HG02798 (cell line): ENCODE results near the gene RNASE12.
"Not testable (repeated sequence)": the region's sequence is repeated elsewhere in the genome, so short reads cannot be mapped to it uniquely, and the experiment has no call there.

Experiments used
- ATAC-seq: cut with Tn5 transposase; IDR thresholded peaks from one replicate; pipeline ENCODE4 v1.9.1; 2021; ENCODE audit warnings: mild to moderate bottlenecking; ENCODE audit not compliant: unreplicated experiment, poor library complexity

RNASE12 gene, protein sequence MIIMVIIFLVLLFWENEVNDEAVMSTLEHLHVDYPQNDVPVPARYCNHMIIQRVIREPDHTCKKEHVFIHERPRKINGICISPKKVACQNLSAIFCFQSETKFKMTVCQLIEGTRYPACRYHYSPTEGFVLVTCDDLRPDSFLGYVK

DNA sequence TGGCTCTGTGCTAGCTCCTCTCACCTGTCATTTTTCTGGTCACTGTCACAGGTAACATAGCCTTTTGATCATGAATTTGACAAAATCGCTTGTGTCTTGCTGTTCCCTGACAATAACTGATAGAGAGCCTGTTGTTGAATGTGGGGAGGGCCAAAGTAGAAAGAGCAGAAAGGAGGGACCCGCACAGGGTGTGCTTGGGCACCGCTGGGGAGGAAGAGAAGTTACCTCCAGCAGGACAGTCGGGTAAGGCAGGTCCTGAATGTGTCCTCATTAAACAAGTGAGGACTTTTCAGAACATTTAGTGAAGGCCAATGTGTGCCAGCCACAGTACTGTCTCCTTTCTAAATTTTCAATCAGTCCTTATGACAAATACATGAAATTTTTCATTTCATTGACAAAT lies at the start of gene RNASE12:
RNASE12 (minus strand) TSS at position 142 of the 400 bp plus-strand sequence. CDS start 653 bp downstream, outside the sequence.
- ATAC-seq: no peak

DNA sequence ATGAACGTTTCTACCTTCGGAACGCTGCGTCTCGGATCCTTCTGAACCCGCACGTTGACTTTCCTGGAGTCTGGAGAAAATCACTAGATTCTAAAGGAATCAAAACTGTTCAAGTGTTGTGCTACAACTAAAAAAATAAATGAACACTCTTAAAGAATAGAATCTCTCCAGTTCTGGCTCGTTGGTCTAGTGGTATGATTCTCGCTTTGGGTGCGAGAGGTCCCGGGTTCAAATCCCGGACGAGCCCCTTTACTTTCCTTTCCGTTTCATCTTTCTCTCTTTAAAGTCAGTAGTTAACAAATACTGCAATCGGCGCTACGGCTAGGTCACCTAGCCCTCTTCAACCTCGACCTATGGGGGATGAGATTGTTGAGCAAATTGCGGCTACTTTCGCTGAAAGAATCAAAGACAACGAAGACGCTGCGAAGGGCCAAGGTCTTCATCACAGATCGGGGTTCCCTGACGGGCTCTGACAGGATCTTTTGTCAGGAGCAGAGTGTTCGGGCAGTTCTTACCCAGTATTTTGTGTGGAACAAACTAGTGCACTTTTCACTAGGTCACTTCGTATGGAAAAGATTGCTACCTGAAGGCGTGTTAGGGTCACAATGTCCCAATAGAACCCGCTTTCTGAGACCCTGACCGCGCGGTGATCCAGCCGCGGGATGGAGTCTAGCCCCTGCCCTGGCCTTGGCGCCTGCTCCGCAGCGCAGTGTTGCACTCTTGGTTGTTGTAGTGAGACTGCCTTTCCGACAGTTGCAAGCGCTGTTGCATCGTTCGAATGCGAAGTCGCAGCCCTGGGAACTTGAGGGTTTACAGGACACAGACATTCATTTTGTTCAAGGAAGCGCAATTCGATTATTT lies 41.9 kb upstream of the RNASE12 start:
- peak; percentile 79 for ATAC-seq

GRCh38 chr14:20632448-20632830 lies 41.3 kb upstream of the RNASE12 start:
- ATAC-seq: peak; percentile 10

- no peak for ATAC-seq
Measured at GRCh38 chr14:20631880-20632389, 40.8 kb upstream of the RNASE12 start.

GRCh38 chr14:20631023-20631879 lies 40.1 kb upstream of the RNASE12 start:
- no peak for ATAC-seq

DNA sequence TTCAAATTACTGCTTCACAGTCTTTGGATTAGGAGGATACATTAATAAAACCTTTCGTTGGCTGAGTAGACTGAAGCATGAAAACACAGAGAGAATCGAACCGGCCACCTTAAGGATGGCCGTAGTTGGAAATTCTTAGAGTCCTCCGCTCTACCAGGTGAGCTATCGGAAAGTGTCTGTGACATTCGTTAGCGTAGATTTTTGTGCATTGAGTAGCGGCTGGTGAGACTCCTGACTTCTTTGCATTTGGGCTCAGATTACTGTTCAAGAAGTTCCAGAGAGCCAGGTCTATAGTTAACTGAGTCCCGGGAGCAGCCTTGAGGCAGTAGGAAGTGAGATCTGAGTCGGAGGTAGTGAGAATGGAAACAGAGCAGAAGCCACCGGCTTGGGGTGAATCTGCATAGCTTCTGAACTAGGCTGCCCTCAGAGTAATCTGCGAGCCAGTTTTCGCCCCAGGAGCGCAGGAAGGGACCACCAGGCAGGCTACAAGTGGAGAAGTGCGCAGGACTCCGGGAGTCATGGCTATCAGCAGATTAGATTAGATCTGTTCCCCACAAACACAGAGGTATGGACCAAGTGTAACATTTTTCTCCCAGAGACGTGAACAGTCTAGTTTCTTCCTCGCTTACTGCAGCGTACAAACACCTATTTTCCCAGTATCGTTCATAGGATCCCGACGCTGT lies 39.3 kb upstream of the RNASE12 start:
- ATAC-seq: no peak

DNA sequence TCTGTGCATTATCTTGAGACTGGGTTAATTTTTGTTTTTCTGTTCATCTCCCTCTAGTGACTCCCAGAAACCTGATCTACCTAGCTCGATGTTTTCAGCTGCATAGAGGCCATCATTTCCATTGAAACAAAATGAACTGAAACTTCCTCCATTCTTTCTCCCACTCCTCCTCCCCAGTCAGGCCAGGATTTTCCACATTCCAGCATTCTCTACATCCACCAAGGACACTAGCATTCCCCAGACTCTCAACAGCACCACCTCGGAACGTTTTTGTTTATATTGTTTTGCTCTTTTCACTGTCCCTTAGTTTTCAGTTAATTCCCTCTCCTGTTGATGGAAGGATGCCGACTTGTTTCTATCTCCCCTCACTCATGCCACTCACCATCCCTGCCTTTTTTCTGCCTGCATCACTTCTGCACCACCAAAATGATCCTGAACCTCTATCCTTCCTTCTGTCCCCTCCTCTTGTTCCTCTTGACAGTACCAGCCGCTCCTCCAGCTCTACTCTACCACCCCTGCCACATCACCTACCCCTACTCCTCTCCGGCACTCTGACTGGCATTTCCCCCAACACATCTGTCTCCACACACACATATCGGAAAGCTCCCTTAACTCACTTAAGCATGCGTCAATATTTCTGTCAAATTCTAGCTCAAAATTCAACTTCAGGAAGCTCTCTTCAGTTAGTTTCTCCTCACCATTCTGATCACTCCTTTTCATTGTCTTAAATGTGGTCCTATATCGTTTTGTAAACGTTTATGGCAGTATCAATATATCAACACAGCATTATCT lies 37.1 kb upstream of the RNASE12 start:
- no peak for ATAC-seq

GRCh38 chr14:20627346-20628027 lies 36.3 kb upstream of the RNASE12 start:
- no peak for ATAC-seq

- ATAC-seq: no peak
Measured at GRCh38 chr14:20626274-20626673, 35.1 kb upstream of the RNASE12 start.

GRCh38 chr14:20624495-20625070 lies 33.4 kb upstream of the RNASE12 start:
- no peak for ATAC-seq

GRCh38 chr14:20623798-20624197 lies 32.6 kb upstream of the RNASE12 start:
- no peak for ATAC-seq

DNA sequence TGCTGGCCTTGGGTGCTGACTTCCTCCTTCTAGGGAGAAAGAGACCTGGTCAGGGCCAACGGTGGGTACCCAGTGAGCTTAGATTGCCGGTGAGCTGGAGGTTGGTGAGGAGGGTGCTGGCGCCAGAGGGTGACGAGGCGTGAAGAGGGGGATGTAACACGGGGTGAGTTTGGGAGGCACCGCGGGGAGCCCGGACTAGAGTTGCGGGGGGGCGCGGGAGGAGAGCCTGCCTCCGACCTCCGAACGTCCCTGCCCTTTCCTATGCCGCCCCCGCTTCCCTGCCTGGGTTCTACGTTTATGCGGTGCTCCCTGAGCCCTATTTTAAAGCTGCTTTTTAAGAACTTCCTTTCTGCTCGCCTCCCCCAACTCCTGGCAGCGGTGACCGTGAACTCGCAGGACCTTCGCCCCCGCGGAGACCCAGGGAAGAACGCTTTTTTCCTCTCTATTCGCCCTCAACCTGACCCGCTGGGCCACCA lies 31.7 kb upstream of the RNASE12 start:
- ATAC-seq: no peak

DNA sequence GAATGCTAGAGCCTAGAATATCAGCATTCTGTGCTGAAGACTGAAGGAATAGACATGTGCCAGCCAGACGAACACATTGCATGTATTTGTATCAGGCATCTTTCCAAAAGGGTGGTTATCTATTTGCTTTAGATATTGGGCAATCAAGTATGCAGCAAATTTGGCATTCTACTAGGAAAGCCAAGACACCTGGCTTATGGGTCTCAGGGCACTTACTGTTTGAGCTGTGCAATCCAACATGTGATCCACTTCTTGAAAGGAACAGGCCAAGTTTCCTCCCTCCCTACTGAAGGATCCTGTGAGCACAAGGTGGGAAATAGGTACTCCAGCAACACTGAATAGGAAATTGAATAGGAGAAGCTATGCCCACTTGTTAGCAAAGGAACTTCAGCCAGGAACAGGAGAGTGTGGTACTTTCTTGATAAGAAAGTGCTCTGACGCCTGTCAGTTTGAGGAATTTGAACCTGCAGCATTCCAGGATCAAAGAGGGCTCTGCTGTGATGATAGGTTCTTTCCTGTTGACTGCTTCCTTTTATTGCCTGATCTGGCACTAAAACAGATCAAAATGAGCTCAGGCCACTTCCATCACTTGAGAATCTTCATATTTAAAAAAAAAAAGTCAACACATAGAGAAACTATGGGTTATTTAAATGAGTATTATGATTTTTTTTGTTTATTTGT lies 29.8 kb upstream of the RNASE12 start:
- ATAC-seq: no peak

DNA sequence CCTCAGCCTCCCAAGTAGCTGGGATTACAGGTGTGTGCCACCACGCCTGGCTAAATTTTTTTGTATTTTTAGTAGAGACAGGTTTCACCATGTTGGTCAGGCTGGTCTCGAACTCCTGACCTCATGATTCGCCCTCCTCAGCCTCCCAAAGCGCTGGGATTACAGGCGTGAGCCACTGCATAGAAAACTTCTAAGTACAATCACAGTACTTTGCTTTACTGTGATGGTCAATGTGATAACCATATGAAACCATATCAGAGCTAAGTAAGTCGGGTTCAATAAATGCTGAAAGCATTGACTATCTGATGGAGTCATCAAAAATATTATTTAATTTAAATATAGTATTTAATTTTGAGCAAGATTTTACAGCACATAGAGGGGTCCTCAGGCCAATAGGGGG lies 28.5 kb upstream of the RNASE12 start:
- ATAC-seq: not testable (repeated sequence)

DNA sequence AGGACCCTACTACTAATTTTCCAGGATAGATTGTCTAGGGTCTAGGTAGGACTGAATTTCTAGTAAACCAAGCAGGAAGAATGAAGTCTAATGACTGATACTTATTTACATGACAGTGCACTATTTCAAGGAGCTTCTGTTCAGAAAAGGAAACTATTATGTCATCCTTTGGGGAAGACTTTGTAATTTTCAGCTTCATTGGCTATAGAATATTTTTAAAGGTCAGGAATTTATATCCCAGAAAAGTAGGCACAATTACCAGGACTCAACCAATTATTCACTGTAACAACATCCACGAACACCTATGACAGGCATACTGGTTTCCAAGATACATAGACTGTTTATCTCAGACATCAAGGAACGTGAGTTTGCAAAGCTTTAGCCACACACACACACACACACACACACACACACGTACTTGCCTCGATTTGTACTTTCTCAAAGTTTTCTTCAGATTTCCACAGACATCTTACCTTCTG lies 27.1 kb upstream of the RNASE12 start:
- no peak for ATAC-seq

- no peak for ATAC-seq
Measured at GRCh38 chr14:20617138-20618003, 26.2 kb upstream of the RNASE12 start.

- ATAC-seq: no peak
Measured at GRCh38 chr14:20615996-20616395, 24.8 kb upstream of the RNASE12 start.
